Mucosa of rectum (tissue), 2 donors: ENCODE data around the gene ACTR8.
A peak's percentile ranks its signal among the peaks of the same experiment; 100 is the strongest.

Source experiments
- H3K27ac ChIP-seq, 2 donors: one replicate each; pipeline ENCODE4 v1.7.0; 2013; ENCODE audit warnings: inconsistent platforms in 2 of 2, low read depth in 2 of 2, low read length in 2 of 2
- H3K27me3 ChIP-seq, 2 donors: one replicate each; pipeline ENCODE4 v1.7.0; 2013; ENCODE audit warnings: low read length in 2 of 2; ENCODE audit not compliant: control insufficient read depth in 2 of 2, insufficient read depth in 2 of 2
- H3K36me3 ChIP-seq, 2 donors: one replicate each; pipeline ENCODE4 v1.7.0; 2013; ENCODE audit warnings: low read length in 2 of 2; ENCODE audit not compliant: control insufficient read depth in 2 of 2, insufficient read depth in 2 of 2
- H3K4me1 ChIP-seq, 2 donors: one replicate each; pipeline ENCODE4 v1.7.0; 2013; ENCODE audit warnings: low read length in 2 of 2, mild to moderate bottlenecking in 1 of 2; ENCODE audit not compliant: control insufficient read depth in 2 of 2, insufficient read depth in 2 of 2
- H3K4me3 ChIP-seq, 2 donors: one replicate each; pipeline ENCODE4 v1.7.0; 2013; ENCODE audit warnings: low read length in 2 of 2
- H3K9ac ChIP-seq, 2 donors: one replicate each; pipeline ENCODE4 v1.7.0; 2013; ENCODE audit warnings: low read length in 2 of 2, low read depth in 1 of 2, mild to moderate bottlenecking in 1 of 2
- H3K9me3 ChIP-seq, 2 donors: one replicate each; pipeline ENCODE4 v1.7.0; 2013; ENCODE audit warnings: low read length in 2 of 2; ENCODE audit not compliant: control insufficient read depth in 2 of 2
- donor health status: healthy.
- donor health status: Normal muscosa, but diverticular disease.

The ACTR8 gene

DNA sequence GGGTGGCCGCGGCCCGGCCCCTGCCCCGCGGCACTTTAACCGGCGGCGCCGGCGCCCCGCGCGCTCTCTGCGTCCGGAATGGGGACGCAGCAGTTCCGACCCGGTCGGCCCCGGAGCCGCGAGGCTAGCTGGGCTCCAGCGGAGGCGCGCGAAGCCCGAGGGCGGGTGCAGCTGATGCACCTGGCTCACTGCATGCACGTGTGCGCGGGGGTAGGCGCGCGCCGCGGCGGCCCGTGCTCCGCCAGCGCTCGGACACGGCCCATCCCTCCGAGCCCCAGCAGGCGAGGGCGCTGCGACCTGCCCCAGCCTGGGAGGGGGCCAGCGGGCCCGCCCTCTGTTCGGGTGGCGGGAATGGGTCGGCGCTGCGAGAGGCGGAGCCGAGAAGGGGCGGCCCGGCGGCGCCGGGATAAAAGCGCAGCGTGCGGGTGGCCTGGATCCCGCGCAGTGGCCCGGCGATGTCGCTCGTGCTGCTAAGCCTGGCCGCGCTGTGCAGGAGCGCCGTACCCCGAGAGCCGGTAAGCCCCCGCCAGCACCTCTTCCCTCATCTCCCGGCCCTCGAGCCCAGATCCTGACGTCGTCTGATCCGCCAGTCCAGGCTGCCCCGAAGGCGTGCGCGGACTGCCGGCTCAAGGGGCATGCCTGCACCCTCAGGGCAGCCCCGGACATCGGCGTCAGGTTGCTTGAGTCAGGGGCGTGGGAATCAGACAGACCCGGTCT lies 35.7 kb downstream of the ACTR8 start, which contains the start of the genes CHDH and IL17RB:
TSS of gene CHDH (minus strand) at position 286 of the 717 bp plus-strand sequence. CDS start 22,411 bp downstream, outside the sequence.
TSS of gene IL17RB (plus strand) at position 435 of the 717 bp plus-strand sequence. CDS start at position 456, 21 bp downstream.
- no peaks in the 10 kb centered on the region for H3K9me3 ChIP-seq
- peak within 1 kb of the TSS; percentile 79 to 92 for H3K27ac ChIP-seq
- H3K9ac ChIP-seq, result peak within 1 kb of the TSS; percentile 52 to 81
- H3K27me3 ChIP-seq, result peaks cover 0 to 3% of the 10 kb centered on the region in 2 donors
- H3K4me1 ChIP-seq, result peaks cover 30 to 39% of the 10 kb centered on the region in 2 donors
- no peaks in the 10 kb centered on the region for H3K36me3 ChIP-seq
- peak within 1 kb of the TSS; percentile 65 to 76 for H3K4me3 ChIP-seq

DNA sequence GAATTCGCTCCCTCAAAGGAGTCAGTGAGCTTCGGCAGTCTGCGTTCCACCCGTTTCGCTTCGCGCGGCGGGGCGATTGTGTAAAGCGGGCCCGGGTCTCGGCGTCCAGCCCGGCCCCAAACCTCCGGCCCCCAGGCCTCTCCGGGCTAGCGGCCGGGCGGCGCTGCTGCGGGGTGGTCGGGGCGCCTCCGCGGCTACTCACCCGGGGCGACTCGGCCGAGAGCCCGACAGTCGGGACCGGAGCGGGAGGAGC lies 36.1 kb downstream of the ACTR8 start:
- H3K27ac ChIP-seq, result peak overlapping the region; percentile 79 to 92
- H3K4me1 ChIP-seq, result peaks cover 30 to 41% of the 10 kb centered on the region in 2 donors

GRCh38 chr3:53845103-53845880 lies 36.7 kb downstream of the ACTR8 start:
- peak overlapping the region; percentile 52 to 81 for H3K9ac ChIP-seq
- no peaks in the 10 kb centered on the region for H3K9me3 ChIP-seq
- peaks cover 30 to 41% of the 10 kb centered on the region in 2 donors for H3K4me1 ChIP-seq
- peak overlapping the region; percentile 65 to 76 for H3K4me3 ChIP-seq
- peak overlapping the region; percentile 79 to 92 for H3K27ac ChIP-seq
- no peaks in the 10 kb centered on the region for H3K36me3 ChIP-seq
- H3K27me3 ChIP-seq, result peaks cover 0 to 3% of the 10 kb centered on the region in 2 donors

More for the DNA sequence above, 36.1 kb downstream of the ACTR8 start:
- H3K9ac ChIP-seq, result peak overlapping the region in 1 of 2 donors; percentile 81
- no peaks in the 10 kb centered on the region for H3K9me3 ChIP-seq
- peak overlapping the region; percentile 65 to 76 for H3K4me3 ChIP-seq
- peaks cover 0 to 3% of the 10 kb centered on the region in 2 donors for H3K27me3 ChIP-seq
- H3K36me3 ChIP-seq, result no peaks in the 10 kb centered on the region

GRCh38 chr3:53844262-53845102 lies 37.5 kb downstream of the ACTR8 start:
- H3K9ac ChIP-seq, result peak overlapping the region; percentile 52 to 81
- peaks cover 30 to 41% of the 10 kb centered on the region in 2 donors for H3K4me1 ChIP-seq
- peak overlapping the region; percentile 65 to 76 for H3K4me3 ChIP-seq
- H3K27ac ChIP-seq, result peak overlapping the region; percentile 79 to 92
- H3K36me3 ChIP-seq, result peaks cover 0 to 3% of the 10 kb centered on the region in 2 donors
- H3K9me3 ChIP-seq, result no peaks in the 10 kb centered on the region
- H3K27me3 ChIP-seq, result peaks cover 0 to 3% of the 10 kb centered on the region in 2 donors

DNA sequence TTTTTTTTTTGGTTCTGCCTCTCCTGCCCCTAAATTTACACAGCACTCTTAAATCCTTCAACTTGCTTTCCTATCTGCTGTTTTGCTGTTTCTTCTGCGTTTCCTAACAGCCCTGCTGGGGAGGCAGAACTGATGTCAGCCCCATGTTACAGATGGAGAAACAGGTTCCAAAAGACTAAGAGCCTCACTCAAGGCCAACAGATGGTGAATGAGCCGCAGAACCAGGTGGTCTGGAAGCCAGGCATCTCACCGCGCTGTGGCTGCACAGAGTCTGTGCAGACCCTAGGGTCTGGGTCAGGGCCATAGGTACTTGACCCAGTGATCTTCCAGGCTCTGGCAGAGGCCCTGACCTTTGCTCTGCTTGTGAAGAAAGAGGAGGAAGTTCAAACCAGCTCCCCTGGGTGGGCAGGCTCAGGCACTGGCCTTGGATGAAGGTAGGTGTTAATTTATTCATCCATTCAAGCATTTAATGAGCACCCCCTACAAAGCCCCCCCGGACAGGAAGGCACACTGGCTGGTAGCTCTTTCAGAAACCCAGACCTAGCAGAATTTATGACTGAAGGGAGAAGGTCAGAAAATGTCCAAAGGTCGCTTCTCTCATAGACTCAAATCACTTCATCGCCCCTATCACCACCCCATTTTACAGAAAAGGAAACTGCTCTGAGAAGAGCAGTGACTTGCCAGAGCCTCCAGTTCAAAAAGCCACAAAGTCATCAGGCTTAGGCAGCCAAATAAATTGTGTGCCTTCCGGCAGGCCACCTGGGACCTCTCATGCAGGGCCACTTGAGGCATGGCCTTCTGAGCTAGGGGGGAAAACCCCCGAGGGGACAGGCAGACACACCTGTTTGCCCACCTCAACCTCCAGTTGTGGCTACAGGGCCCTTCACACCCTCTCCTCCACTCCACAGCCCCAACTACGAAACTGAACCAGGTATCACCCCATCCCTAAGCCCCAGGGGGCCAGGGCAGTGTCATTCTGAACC lies 38.5 kb downstream of the ACTR8 start:
- H3K9me3 ChIP-seq, result no peaks in the 10 kb centered on the region
- H3K4me1 ChIP-seq, result peaks cover 30 to 41% of the 10 kb centered on the region in 2 donors
- peak overlapping the region; percentile 79 to 92 for H3K27ac ChIP-seq
- H3K36me3 ChIP-seq, result peaks cover 0 to 8% of the 10 kb centered on the region in 2 donors
- H3K4me3 ChIP-seq, result peak overlapping the region; percentile 32 to 44
- H3K27me3 ChIP-seq, result peaks cover 0 to 3% of the 10 kb centered on the region in 2 donors
- H3K9ac ChIP-seq, result peak overlapping the region; percentile 14 to 81

DNA sequence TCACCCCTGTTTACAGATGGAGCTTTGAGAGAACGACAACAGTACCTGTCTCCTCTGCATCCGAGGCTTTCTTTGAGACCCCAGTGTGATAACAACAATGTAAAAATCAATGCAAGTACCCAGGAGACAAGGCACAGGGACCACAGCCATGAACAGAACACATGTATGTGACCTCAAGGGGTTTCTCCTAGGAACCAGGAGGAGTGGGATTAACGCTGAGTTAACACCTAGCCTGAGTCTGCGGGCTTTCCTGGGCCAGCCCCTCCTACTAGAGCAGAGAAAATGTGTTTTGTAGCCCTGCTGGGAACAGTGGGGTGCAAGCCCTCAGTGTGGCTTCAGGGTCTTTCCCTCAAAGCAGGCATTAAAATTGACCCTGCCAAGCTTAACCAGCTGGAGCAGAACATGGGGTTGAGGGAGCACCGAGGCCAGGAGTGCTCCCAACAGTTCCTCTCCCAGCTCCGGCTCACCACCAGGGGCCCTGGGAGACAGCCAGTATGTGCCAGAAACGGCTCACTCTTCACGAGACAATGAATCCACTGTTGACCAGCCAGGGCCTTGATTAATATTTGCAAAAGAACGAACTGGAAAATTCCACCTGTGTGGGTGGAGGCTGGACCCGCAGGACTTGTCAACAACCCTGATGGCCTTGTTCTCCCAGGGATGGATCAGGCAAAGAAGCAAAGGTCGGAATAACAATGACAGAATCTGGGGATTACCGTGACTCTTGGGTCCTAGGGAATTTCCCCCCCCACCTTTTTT lies 39.3 kb downstream of the ACTR8 start:
- Histone ChIP-seq H3K9me3 (no peaks in the 10 kb centered on the region), H3K4me3 (peak overlapping the region in 1 of 2 donors; percentile 7), H3K27ac (peak overlapping the region; percentile 79 to 92), H3K9ac (peak overlapping the region; percentile 32 to 50), H3K27me3 (peaks cover 0 to 3% of the 10 kb centered on the region in 2 donors), H3K4me1 (peaks cover 30 to 41% of the 10 kb centered on the region in 2 donors), H3K36me3 (peaks cover 0 to 8% of the 10 kb centered on the region in 2 donors)

GRCh38 chr3:53841296-53841695 lies 40.7 kb downstream of the ACTR8 start:
- no peaks in the 10 kb centered on the region for H3K9me3 ChIP-seq
- no peak overlapping the region for H3K4me3 ChIP-seq
- H3K27me3 ChIP-seq, result no peaks in the 10 kb centered on the region
- H3K9ac ChIP-seq, result peak overlapping the region in 1 of 2 donors; percentile 34
- peaks cover 25 to 37% of the 10 kb centered on the region in 2 donors for H3K4me1 ChIP-seq
- peak overlapping the region; percentile 34 to 68 for H3K27ac ChIP-seq
- H3K36me3 ChIP-seq, result peaks cover 0 to 10% of the 10 kb centered on the region in 2 donors

DNA sequence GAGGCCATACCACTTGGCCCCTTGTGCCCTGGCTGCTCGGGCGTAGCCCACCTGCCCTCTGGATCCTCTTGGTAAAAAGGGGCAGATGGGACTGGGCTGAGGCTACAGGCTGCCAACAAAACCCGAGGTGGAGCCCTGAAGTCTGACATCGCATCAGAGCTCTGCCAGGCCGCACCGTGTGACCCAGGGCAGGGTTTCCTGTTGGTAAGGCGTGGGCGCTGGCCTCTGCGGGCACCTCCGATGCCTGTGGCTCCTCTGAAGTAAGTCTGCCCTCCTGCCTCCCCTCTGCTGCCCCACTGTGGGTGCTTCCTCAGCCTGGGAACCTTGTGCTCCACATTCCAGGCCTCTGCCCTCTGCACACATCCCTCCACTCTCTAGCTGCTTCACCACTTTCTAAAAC lies 44.6 kb downstream of the ACTR8 start:
- Histone ChIP-seq H3K27ac (no peak overlapping the region), H3K4me1 (peaks cover under 1 to 8% of the 10 kb centered on the region in 2 donors), H3K9me3 (no peaks in the 10 kb centered on the region), H3K27me3 (no peaks in the 10 kb centered on the region), H3K36me3 (peaks cover 0 to 10% of the 10 kb centered on the region in 2 donors), H3K9ac (no peak overlapping the region), H3K4me3 (no peak overlapping the region)
